Tibial artery (tissue), 4 donors: ENCODE results near the gene ENDOG.

Source experiments
- DNase-seq, 2 donors: peaks; one replicate each; pipeline ENCODE4 v3.0.0-alpha.2; 2019
- H3K27ac ChIP-seq, 2 donors: fragments of 200-600 bp; sonication (generic) in 1 of 2; 1 replicate in 1 of 2; 2 replicates in 1 of 2; pipeline ENCODE4 v1.5.1; 2018 to 2019; ENCODE audit warnings: mild to moderate bottlenecking in 1 of 2
- H3K27me3 ChIP-seq, 2 donors: fragments of 200-600 bp; sonication (generic) in 1 of 2; one replicate each; pipeline versions ENCODE4 v1.5.1 to v1.6.0; 2016 to 2019
- H3K36me3 ChIP-seq, 3 donors: fragments of 200-600 bp; sonication (generic) in 2 of 3; one replicate each; pipeline ENCODE4 v1.5.1; 2016 to 2019; ENCODE audit warnings: mild to moderate bottlenecking in 2 of 3
- H3K4me1 ChIP-seq, 4 donors: fragments of 200-600 bp; sonication (generic) in 2 of 4; 1 replicate in 3 of 4; 2 replicates in 1 of 4; pipeline ENCODE4 v1.5.1; 2016 to 2019
- H3K4me3 ChIP-seq, 2 donors: fragments of 200-600 bp; sonication (generic) in 1 of 2; 1 replicate in 1 of 2; 2 replicates in 1 of 2; pipeline ENCODE4 v1.5.1; 2018 to 2019; ENCODE audit warnings: mild to moderate bottlenecking in 2 of 2
- H3K9me3 ChIP-seq, 3 donors: fragments of 200-600 bp; sonication (generic) in 1 of 3; one replicate each; pipeline ENCODE4 v1.5.1; 2016 to 2019
- CTCF ChIP-seq, 2 experiments: fragments of 200-600 bp in 1 of 2; fragments of 450-650 bp in 1 of 2; IDR thresholded peaks; one replicate each; pipeline ENCODE4 v1.5.1; 2017 to 2019; ENCODE audit warnings: antibody characterized with exemption in 2 of 2, mild to moderate bottlenecking in 1 of 2, moderate library complexity in 1 of 2
- intact Hi-C: fragments of 100-400 bp; cut with DNase I; formaldehyde crosslinking; loops from one replicate; pipeline ENCODE4 v1.15.0; 2023; ENCODE audit warnings: low total_unique reads

The ENDOG gene

GRCh38 chr9:128828267-128828666 lies 10.0 kb downstream of the ENDOG start:
- intact Hi-C loops, result no loop called here
- no peaks in the 10 kb centered on the region for H3K27me3 ChIP-seq
- no peaks in the 10 kb centered on the region for H3K9me3 ChIP-seq
- H3K4me3 ChIP-seq, result no peak overlapping the region
- H3K4me1 ChIP-seq, result peaks cover 0 to 17% (median 15%) of the 10 kb centered on the region in 4 donors
- H3K27ac ChIP-seq, result no peak overlapping the region
- no peak for TF ChIP-seq CTCF (IDR thresholded peaks at IDR 0.05)
- peaks cover 27 to 47% (median 42%) of the 10 kb centered on the region in 3 donors for H3K36me3 ChIP-seq
- no peak for DNase-seq

- H3K4me1 ChIP-seq, result peaks cover 0 to 17% (median 15%) of the 10 kb centered on the region in 4 donors
- TF ChIP-seq CTCF (IDR thresholded peaks at IDR 0.05), result no peak
- no peaks in the 10 kb centered on the region for H3K9me3 ChIP-seq
- no peaks in the 10 kb centered on the region for H3K27me3 ChIP-seq
- no peak for DNase-seq
- peak overlapping the region; percentile 74 to 92 for H3K27ac ChIP-seq
- peak overlapping the region; percentile 81 to 96 for H3K4me3 ChIP-seq
- H3K36me3 ChIP-seq, result peaks cover 31 to 47% (median 43%) of the 10 kb centered on the region in 3 donors
- intact Hi-C loops, result no loop called here
Measured at GRCh38 chr9:128828719-128829452, 10.6 kb downstream of the ENDOG start.

GRCh38 chr9:128829477-128830251 lies 11.4 kb downstream of the ENDOG start, which contains the start of gene SPOUT1:
TSS of gene SPOUT1 (minus strand) at chr9:128829794. CDS start at chr9:128829780, 14 bp downstream.
- H3K36me3 ChIP-seq, result peaks cover 26 to 47% (median 35%) of the 10 kb centered on the region in 3 donors
- no peaks in the 10 kb centered on the region for H3K9me3 ChIP-seq
- intact Hi-C loops, result no loop called here
- peak; percentile 95 to 96 for DNase-seq
- no peak for TF ChIP-seq CTCF (IDR thresholded peaks at IDR 0.05)
- H3K27me3 ChIP-seq, result no peaks in the 10 kb centered on the region
- peak within 1 kb of the TSS; percentile 81 to 96 for H3K4me3 ChIP-seq
- H3K27ac ChIP-seq, result peak within 1 kb of the TSS; percentile 74 to 92
- H3K4me1 ChIP-seq, result peaks cover 0 to 17% (median 15%) of the 10 kb centered on the region in 4 donors

GRCh38 chr9:128833696-128834095 lies 15.4 kb downstream of the ENDOG start:
- H3K4me3 ChIP-seq, result no peak overlapping the region
- intact Hi-C loops, result no loop called here
- no peak for DNase-seq
- no peak overlapping the region for H3K27ac ChIP-seq
- peaks cover 8 to 51% (median 18%) of the 10 kb centered on the region in 3 donors for H3K36me3 ChIP-seq
- H3K4me1 ChIP-seq, result peaks cover 0 to 13% (median 10%) of the 10 kb centered on the region in 4 donors
- TF ChIP-seq CTCF (IDR thresholded peaks at IDR 0.05), result no peak
- H3K9me3 ChIP-seq, result no peaks in the 10 kb centered on the region
- no peaks in the 10 kb centered on the region for H3K27me3 ChIP-seq

- no peak for DNase-seq
- peaks cover 8 to 56% (median 18%) of the 10 kb centered on the region in 3 donors for H3K36me3 ChIP-seq
- H3K27ac ChIP-seq, result no peak overlapping the region
- H3K4me3 ChIP-seq, result no peak overlapping the region
- H3K9me3 ChIP-seq, result no peaks in the 10 kb centered on the region
- no peaks in the 10 kb centered on the region for H3K27me3 ChIP-seq
- H3K4me1 ChIP-seq, result peaks cover 0 to under 1% (median 0%) of the 10 kb centered on the region in 4 donors
- intact Hi-C loops, result no loop called here
- no peak for TF ChIP-seq CTCF (IDR thresholded peaks at IDR 0.05)
Measured at GRCh38 chr9:128835246-128836210, 17.2 kb downstream of the ENDOG start.
